Vagina (tissue), 2 donors: ENCODE data around the gene TMC8.

ENCODE experiments used
- CTCF ChIP-seq, 3 experiments: fragments of 450-650 bp in 2 of 3; fragments of 200-600 bp in 1 of 3; sonication (generic) in 1 of 3; IDR thresholded peaks; one replicate each; pipeline ENCODE4 v1.5.1; 2017 to 2019; ENCODE audit warnings: antibody characterized with exemption in 3 of 3, mild to moderate bottlenecking in 2 of 3, moderate library complexity in 2 of 3
- POLR2A ChIP-seq, 2 donors: fragments of 450-650 bp; IDR thresholded peaks; one replicate each; pipeline ENCODE4 v1.6.1; 2017; ENCODE audit warnings: antibody characterized with exemption in 2 of 2, mild to moderate bottlenecking in 2 of 2, moderate library complexity in 2 of 2

- TF ChIP-seq POLR2A (IDR thresholded peaks at IDR 0.05) (no peak), CTCF (IDR thresholded peaks at IDR 0.05) (no peak)
Observed at GRCh38 chr17:78184868-78185267, 54.3 kb downstream of the TMC8 start.
